GM19193 (cell line): ENCODE results near the gene SLC35C1.

Experiments
- POLR2A ChIP-seq: IDR thresholded peaks from 4 replicates; pipeline ENCODE4 v1.6.1; 2011; ENCODE audit not compliant: insufficient read depth, insufficient read length; ENCODE audit errors: extremely low read depth

Gene SLC35C1

GRCh38 chr11:45858751-45859398, 53.9 kb downstream of the SLC35C1 start:
- TF ChIP-seq POLR2A = no peak

GRCh38 chr11:45859661-45860140, 54.8 kb downstream of the SLC35C1 start:
- TF ChIP-seq POLR2A = no peak

- TF ChIP-seq POLR2A = no peak
Observed at GRCh38 chr11:45860348-45860747, 55.4 kb downstream of the SLC35C1 start.

- TF ChIP-seq POLR2A = no peak
Observed at GRCh38 chr11:45860764-45861510, 56.0 kb downstream of the SLC35C1 start.
